Dermis blood vessel endothelial cell (primary cell): Measurements from ENCODE around the gene CD248. TPM values are rescaled to one million over a fixed set of nuclear protein-coding genes. Genes with fewer than 3 reads are reported as not detected.
A peak's percentile ranks its signal among the peaks of the same experiment; 100 is the strongest.
"Not testable (repeated sequence)": the region's sequence is repeated elsewhere in the genome, so short reads cannot be mapped to it uniquely, and the experiment has no call there.

Source experiments
- DNase-seq: peaks from one replicate; pipeline ENCODE4 v3.0.0; 2010
- total RNA-seq: library from RNA; depleted of rRNA; stranded (reverse); fragments of >200 nt; gene quantifications from 2 replicates; pipeline ENCODE4 v1.2.3, GENCODE V29; 2014

The CD248 gene
- total RNA-seq, 1 donor from 2014 or later = 0.68 TPM

DNA sequence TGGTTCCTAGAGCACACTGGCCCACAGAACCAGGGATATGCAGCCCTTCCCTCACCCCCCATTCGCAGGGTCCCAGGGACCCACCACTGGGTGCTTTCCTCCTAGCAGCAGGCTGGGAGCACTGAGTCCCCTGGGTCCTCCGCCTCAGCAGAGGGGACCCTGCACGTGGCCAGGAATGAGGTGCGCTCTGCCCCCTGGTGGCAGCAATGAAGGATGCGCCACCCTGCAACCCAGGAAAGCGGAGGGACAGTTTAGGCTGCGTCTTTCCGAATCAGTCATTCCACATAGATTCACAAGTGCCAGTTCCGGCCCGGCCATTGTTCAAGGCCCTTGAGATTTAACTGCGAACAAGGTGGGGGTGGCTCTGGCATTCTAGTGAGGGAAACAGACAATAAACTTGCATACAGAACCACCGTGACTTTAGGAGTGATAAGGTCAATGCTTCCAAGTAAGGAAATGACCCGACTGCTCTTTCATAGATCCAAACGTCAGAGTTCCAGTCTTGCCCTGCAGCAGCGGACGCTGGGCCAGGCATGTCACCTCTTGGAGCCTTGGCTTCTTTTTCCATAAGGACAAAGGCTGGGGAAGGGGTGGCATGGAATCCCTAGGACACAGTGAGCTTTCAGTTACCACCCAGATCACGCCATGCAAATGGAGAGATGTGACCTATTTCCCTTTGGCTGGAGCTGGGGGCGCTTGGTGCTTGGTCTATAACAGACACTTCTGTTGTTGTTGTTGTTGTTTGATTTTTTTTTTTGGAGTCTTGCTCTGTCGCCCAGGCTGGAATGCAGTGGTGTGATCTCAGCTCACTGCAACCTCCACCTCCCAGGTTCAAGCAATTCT lies 11.7 kb upstream of the CD248 start:
- peak; percentile 80 for DNase-seq

DNA sequence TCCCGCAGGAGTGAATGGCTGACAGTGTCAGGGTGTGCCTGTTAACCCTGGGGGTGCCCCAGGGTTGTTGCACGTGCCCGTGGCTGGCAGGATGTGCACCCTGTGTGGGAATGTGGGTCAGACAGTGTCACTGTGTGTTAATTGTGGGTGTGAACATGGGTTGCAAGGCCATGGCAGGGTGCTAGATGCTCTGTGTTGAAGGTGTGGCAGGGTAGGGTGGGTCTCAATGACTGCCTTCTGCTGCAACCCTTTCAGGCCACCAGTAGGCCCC lies 11.1 kb upstream of the CD248 start:
- no peak for DNase-seq

DNA sequence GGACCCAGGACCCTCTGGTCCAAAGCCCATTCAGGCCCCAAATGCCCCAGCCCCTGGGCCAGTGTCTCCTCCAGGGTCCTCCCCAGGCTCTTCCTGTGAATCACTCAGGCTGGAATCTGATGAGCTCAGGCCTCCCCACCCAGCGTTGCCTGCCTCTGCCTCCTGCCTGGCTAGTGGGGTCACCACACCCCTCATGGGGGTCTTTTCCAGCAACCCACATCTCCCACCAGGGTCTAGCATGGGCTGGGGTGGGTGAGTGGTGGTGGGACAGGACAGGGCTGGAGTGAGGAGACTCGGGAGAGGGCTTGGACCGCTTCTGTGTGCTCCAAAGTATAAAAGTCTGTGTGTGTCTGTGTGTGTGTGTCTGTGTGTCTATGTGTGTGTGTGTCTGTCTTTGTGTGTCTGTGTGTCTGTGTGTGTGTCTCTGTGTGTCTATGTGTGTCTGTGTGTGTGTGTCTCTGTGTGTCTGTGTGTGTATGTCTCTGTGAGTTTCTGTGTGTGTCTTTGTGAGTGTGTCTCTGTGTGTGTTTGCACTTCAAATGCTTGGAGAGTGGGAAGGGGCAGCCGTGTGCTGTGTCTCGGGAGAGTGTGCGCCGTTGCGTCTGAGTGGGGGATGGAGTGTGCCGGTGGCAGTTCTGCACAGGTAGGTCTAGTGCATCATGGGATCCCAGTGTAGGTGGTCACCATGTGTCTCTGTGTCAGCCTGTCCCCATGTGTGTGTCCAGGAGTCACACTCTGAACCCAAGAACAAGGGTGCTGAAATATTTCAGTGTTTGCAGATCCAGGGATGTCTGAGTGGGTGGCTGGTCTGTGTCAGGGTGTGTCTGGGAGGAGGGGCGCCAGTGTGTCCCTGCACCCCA lies 10.6 kb upstream of the CD248 start:
- DNase-seq = no peak

DNA sequence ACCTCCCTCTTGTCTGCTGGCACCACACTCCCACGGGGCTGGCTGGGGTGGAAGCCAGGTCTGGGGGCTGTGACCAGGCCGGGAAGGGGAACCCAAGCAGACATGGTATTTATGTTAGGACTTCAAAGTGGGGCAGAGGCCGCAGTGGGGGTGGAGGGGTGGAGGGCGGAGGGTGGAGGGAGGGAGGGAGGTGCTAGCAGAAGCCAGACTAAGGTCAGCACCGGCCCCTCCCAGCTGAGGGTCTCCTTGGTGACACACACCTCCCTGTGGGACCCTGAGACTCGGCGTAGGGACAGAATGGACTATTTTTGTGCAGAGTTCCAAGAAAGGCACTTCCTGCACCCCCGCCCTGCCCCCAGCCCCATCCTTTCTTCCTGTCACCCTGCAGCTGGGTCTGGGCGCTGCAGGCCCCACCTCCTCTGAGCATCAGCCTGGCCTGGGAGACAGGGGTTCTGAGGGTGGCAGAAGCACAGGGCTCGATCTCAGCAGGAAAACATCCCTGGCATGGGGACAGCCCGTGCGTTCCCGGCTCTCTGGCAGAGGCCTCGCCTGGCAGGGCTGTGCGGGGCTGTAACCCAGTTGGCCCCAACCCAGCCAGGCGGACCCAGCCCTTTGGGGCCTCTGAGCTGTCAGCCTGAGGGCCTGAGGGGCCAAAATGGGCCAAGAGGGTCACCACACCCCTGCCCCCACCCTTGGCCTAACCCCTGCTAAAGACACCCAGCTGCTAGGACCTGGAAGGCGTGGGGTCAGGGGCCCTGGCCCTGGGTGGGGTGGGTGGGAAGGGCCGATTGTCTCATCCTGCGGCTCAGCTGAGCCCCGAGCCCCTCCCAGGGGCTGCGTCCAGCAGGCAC lies 9.6 kb upstream of the CD248 start:
- DNase-seq = no peak

DNA sequence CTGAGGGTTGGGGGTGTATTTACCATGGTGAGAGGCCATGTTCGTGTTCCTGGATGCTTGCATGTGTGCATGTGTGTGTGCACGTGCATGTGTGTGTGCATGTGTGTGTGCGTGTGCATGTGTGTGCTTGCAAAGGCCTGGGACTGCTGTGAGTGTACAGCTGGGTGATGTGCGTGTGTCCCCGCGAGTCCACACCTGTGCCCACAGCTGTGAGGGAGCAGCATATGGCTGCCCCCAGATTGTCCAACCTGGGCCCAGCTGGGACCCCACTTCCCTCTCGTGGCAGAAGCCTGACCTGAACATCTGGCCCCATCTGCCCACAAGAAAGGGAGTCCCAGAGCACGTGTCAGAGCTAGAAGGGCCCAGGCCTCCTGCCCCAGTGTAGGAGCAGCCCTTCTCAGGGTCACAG lies 8.4 kb upstream of the CD248 start:
- no peak for DNase-seq

DNA sequence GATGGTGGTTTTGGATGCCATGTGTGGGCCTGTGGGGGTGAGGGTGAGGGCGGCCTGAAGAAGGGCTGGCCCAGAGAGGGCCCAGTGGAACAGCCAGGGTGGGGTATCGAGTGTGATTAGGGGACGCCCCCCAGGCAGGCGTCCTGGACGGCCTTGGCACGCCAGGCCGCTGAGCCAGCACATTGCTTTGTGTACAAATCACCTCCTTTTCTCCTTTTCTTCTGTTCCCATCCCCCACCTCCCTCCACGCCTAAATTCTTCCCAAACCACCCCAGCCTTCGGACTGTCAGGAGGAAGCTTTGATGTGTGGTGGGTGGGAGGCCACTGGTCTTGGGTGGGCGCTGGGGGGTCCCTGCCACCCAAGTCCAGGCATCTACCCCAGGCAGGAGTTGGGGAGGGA lies 7.8 kb upstream of the CD248 start:
- DNase-seq = no peak

DNA sequence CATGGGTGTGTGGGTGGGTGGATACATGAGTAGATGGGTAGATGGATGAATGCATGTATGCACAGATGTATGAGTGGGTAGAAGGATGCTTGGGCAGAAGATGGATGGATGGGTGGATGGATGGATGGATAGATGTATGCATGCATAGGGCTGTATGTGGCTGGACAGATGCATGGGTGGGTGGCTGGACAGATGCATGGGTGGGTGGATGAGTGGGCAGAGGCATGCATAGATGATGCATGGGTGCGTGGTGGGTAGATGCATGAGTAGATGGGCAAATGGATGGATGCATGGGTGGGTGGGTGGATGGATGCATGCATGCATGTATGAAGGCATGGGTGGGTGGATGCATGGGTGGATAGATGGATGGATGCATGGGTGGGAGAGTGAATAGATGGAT lies 6.8 kb upstream of the CD248 start:
- DNase-seq = no peak

DNA sequence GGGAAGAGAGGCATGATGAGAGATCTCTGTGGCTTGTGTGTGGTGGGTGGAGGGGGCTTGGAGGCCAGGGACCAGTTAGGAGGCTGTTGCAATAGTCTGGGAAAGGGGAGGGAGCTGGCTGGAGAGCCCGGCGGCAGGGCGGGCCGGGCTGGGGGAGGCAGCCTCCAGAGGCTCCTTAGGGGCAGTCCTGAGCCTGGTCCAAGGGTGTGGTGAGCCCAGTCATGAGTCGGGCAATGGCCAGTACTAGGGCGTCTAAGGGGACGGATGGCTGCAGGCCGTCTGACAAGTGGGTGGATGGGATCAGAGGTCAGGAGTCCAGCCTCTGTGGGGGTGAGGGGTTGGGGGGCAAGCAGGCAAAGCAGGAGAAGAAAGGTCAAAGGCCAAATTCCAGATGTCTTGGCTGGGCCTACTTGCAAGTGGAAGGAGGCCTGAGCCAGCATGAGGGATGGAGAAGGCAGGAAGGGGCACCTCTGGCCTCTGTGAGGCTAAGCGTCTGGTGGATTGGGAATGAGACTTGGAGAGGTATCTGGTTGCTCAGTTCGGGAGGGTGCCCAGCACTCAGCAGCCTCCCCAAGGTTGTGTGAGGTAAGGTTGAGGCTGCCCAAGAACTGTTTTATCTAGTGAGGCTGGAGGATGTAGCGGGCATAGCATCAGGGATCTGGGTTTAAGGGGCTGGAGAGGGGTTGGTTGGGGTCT lies 6.0 kb upstream of the CD248 start:
- DNase-seq = no peak

DNA sequence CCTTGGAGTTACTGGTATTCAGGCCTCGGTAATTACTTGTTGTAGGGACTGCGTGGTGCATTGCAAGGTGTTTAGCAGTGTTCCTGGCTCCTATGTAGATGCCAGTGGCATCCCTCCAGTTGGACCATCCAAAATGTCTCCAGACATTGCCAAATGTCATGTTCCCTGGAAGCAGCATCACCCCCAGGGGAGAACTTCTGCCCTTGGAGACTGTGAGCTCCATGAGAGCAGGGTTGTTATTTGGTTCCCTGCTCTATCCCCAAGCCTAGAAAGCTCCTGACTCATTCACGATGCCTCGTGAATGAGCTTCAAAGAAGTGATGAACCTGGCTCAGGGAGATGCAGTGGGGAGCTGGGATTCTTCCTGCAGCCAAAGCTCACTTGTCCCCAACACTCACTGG lies 4.8 kb upstream of the CD248 start:
- no peak for DNase-seq

DNA sequence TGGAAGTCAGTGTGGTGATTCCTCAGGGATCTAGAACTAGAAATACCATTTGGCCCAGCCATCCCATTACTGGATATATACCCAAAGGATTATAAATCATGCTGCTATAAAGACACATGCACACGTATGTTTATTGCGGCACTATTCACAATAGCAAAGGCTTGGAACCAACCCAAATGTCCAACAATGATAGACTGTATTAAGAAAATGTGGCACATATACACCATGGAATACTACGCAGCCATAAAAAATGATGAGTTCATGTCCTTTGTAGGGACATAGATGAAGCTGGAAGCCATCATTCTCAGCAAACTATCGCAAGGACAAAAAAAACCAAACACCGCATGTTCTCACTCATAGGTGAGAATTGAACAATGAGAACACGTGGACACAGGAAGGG lies 3.9 kb upstream of the CD248 start:
- not testable (repeated sequence) for DNase-seq

DNA sequence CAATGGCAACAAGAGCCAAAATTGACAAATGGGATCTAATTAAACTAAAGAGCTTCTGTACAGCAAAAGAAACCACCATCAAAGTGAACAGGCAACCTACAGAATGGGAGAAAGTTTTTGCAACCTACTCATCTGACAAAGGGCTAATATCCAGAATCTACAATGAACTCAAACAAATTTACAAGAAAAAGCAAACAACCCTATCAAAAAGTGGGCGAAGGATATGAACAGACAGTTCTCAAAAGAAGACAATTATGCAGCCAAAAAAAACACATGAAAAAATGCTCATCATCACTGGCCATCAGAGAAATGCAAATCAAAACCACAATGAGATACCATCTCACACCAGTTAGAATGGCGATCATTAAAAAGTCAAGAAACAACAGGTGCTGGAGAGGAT lies 3.4 kb upstream of the CD248 start:
- DNase-seq = not testable (repeated sequence)

DNA sequence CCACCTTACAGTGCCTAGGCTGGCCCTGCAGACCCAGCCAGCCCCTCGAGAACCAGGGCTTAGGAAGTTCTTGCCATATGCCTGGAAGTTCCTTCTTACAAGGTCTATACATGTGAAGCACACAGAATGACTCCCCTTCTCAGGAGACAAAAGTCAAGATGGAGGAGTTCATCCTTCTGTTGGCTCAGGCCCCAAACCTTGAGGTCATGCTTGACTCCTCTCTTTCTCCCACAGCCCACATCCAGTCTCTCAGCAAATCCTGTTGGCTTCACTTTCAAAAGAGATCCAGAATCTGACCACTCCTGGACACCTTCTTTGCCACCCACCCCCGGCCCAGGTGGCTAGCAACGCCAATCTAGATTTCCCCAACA lies 1.7 kb upstream of the CD248 start:
- no peak for DNase-seq

DNA sequence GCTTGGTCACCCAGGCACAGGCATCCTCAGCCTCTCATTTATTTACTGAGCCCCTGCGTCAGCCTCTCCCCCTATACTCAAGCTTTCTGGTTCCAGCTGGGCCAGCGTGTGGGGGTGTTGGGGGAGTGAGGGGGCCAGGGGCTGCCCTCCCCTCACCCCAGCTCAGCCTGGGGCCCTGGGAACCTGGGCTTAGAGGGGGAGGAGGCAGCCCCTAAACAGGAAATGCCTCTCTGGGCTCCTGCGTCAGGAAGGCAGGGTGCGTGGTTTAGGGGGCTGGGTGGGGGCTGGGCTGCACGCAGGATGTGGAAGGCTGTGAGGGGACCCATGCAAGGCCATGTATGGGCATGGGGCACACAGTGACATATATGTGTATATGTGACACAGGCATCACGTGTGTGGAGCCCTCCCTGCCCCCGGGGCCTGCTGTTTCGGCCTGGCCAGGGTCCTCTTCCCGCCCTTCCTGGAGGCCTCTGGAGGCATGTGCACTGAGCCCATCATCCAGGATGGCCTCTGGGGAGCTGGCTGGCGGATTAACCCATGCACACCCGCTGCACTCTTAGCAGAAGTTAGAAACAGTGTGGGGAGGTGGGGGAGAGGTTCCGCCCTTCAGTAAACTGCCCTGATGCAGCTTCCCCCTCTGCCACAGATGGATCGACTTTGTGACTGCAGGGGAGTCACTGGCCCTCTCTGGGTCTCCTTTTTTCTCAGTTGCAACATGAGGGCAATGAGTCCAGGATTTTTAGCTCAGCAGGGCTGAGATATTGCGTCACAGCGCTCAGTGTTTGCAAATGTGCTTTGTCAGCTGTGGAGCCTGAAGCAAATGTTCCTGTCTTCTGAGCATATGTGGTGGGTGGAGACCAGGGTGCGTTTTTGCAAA lies 1.1 kb upstream of the CD248 start:
- DNase-seq = no peak

DNA sequence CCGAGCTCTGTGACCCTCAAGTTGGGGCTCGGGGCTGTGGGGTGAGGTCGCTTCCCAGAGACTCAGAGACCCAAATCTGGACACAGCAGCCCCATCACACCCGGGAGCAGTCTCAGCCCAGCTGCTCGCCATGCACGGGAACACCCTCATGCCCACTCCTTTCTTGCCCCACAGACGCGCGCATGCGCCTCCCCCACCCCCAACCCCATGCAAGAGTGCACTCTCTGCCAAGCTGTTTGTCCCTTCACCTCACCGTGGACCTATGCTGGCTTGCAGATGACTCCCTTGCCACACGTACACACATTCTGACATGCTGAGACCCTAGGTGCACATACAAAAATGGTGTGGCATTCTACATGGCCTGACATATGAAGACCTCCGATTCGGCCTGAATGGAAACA lies 478 bp upstream of the CD248 start:
- peak; percentile 10 for DNase-seq

DNA sequence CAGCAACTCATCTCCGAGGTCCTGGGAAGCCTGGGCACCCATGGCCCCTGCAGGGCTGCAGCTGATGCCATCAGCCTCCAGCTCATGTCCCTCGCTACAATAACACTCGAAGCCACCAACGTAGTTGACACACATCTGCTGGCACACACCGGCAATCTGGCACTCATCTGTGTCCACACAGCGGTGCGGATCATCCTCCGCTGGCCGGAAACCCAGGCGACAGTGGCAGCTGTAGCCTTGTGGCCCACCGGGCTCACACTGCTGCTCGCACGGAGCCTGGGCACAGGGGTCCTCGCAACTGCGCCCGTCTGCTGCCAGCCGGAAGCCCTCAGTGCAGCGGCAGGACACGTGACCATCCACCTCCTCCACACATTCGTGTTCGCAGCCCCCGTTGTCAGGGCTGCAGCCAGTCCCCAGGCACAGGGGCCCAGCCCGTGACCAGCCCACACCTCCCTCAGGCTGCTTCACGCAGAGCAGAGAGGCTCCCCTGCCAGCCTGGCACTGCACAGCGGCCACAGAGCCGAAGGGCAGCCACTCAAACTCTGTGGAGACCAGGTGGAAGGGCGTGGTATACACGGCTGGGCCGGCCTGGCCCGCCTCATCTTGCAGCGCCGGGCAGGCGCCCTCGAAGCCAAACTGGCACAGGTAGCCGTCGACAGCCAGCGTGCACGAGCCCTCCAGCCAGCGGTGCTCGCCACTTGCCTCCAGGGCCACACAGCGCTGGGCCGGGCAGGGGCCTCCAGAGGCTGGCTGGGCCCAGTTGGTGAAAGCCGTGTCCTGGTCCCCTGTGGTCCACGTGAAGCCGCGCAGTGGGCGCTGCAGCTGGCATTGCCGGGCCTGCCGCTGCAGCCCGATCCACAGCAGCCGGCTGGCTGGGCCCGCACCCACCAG lies 678 bp downstream of the CD248 start:
- DNase-seq = no peak

DNA sequence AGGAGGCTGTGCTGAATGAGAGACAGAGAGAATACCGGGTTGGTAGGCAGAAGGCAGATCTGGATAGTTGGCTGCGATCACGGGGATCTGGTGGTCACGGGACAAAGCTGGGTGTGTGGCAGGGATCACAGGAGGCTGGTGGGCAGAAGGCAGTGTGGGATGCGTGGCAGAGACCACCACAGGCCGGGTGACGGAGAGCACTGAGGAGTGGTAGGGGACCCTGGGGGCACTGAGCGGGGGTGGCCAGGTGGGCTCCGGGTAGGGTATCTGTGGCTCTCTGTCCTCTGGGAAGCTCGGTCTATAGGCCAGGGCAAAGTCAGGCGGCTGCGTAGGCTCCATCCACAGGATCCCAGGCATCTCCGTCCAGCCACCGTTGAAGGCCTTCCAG lies 1.4 kb downstream of the CD248 start:
- no peak for DNase-seq

DNA sequence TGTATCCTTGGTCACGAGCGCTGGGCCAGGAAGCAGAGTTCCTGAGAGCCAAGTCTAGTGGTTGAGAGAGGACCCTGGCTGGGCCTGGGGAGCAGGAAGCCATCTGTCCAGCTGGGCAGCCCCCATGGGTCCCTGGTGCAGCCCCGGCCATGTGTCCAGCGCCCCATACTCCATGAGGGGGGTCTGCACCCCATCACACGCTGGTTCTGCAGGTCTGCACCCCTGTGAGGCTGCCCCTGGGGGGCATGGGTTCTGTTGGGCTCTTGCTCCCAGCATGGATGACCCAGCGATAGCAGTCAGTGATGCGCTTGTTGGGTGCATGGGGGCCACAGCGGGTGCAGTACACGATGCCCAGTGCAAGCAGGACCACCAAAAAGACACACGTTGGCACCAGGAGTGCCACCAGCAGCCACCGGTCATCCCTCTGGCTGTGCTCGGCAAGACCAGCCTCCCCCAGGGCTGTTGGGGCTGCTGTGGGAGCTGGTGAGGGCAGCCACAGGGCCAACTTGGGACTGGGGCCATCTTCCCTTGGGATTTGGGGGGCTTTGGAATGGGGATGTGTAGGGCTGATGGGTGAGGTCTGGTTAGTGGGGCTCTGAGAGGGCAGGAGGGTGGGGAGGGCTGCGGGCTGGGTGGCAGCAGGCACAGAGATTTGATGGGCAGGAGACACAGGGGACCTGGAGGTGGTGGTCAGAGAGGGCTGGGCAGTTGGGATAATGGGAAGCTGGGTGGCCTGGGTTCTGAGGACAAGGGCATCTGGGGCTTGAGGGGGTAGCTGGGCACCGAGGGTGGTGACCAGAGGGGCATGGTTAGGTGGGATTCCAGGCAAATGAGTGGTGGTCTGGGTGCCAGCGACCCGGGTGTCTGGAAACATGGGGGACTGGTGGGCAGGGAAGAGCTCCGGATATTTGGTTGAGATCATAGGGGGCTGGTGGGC lies 2.0 kb downstream of the CD248 start:
- DNase-seq = no peak

DNA sequence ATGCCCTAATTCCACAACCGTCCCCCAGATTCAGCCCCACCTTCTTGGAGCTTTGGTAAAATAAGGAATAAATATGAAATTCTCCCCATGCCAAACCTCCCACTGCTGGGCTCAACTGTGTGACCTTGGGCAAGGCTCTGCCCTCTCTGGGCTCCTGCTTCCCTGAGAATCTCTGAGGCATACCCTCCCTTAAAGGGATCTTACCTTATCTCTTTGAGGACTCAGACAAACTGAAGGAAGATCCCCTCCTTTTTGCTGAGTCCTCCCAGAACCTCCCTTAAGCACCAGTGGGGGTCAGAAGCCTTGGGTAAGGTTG lies 2.7 kb downstream of the CD248 start:
- DNase-seq = no peak

DNA sequence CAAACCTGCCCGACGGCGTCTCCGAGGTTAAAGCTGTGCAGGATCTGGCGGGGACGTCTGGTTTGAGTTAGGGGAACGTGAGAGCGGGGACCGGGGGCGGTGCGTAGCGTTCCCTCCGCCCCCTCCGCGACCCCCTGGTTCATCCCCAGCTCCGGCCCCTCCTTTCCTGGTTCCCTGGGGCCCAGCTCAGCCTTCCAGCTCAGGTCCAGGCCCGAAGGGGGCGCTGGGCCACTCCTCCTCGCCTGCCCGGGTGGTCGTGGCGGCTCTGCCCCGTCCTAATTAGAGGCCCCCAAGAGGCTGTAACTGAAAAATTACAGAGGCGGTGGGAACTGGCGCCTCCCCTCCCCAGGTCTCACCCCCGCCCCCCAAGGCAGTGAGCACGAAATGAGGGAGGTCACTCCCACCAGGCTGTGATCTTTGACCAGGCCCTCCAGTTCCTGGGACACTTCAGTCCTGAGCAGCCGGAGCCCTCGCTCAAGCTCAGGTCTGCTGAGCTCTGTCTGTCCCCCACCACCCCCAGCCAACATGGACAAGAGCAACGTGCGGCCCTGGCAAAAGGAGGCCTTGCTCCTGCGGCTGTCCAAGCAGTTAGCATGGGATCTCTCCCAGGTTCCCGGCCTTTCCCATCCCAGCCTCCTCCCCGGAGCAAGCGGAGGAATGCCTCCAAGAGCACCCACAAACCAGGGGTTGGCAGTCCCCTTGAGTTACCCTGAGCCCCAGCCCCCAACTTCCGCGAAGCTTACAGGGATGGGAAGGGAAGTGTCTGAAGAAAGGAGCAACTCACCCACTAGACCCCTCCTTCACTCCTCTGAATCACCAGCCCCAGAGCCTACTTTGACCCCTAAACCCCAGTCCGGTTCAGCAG lies 3.3 kb downstream of the CD248 start:
- DNase-seq = no peak
